KMS-11 (cell line): ENCODE measurements around the gene ONECUT3.

ENCODE experiments used
- H2AFZ ChIP-seq: fragments of 200-600 bp; sonication (generic); 2 replicates; pipeline ENCODE4 v1.6.1; 2016; ENCODE audit warnings: antibody characterized with exemption, mixed run types, low read depth
- H3K27ac ChIP-seq: fragments of 200-600 bp; sonication (generic); 2 replicates; pipeline ENCODE4 v1.6.1; 2016; ENCODE audit warnings: mild to moderate bottlenecking, mixed run types
- H3K27me3 ChIP-seq: fragments of 200-600 bp; sonication (generic); 2 replicates; pipeline ENCODE4 v1.6.1; 2017; ENCODE audit warnings: mild to moderate bottlenecking, low read depth, mixed run types, moderate library complexity; ENCODE audit not compliant: insufficient read depth
- H3K36me3 ChIP-seq: fragments of 200-600 bp; sonication (generic); 2 replicates; pipeline ENCODE4 v1.6.1; 2017; ENCODE audit warnings: mild to moderate bottlenecking, mixed run types; ENCODE audit not compliant: insufficient read depth
- H3K4me1 ChIP-seq: fragments of 200-600 bp; sonication (generic); 2 replicates; pipeline ENCODE4 v1.6.1; 2016; ENCODE audit warnings: mild to moderate bottlenecking, low read depth, mixed run types; ENCODE audit not compliant: poor library complexity, severe bottlenecking
- H3K4me2 ChIP-seq: fragments of 200-600 bp; sonication (generic); 2 replicates; pipeline ENCODE4 v1.7.0; 2016; ENCODE audit warnings: mild to moderate bottlenecking, mixed run types
- H3K4me3 ChIP-seq: fragments of 200-600 bp; sonication (generic); IDR thresholded peaks from 2 replicates; pipeline ENCODE4 v1.6.1; 2017; ENCODE audit warnings: low read depth, low read length, mixed read lengths; ENCODE audit not compliant: insufficient read depth
- H3K79me2 ChIP-seq: fragments of 200-600 bp; sonication (generic); 2 replicates; pipeline ENCODE4 v1.6.1; 2016; ENCODE audit warnings: low read depth, mixed run types; ENCODE audit not compliant: insufficient read depth
- H3K9ac ChIP-seq: fragments of 200-600 bp; sonication (generic); 2 replicates; pipeline ENCODE4 v1.6.1; 2016; ENCODE audit warnings: mild to moderate bottlenecking, mixed run types
- H4K20me1 ChIP-seq: fragments of 200-600 bp; sonication (generic); 2 replicates; pipeline ENCODE4 v1.6.1; 2016; ENCODE audit warnings: mild to moderate bottlenecking, mixed run types; ENCODE audit not compliant: insufficient read depth
- CTCF ChIP-seq: fragments of 200-600 bp; sonication (generic); conservative IDR thresholded peaks from 2 replicates; pipeline ENCODE4 v1.6.1; 2017; ENCODE audit warnings: low read depth, mild to moderate bottlenecking, antibody characterized with exemption, low read length, moderate library complexity, mixed read lengths

Gene ONECUT3

GRCh38 chr19:1744133-1744665, 9.1 kb upstream of the ONECUT3 start:
- Histone ChIP-seq H4K20me1 (no peaks in the 10 kb centered on the region), H2AFZ (no peak overlapping the region), H3K27ac (no peak overlapping the region), H3K4me1 (peaks cover 6% of the 10 kb centered on the region), H3K4me3 (no peak overlapping the region), H3K79me2 (no peaks in the 10 kb centered on the region), H3K27me3 (peaks cover 74% of the 10 kb centered on the region), H3K4me2 (no peak overlapping the region), H3K36me3 (no peaks in the 10 kb centered on the region), H3K9ac (no peak overlapping the region)
- no peak for TF ChIP-seq CTCF

DNA sequence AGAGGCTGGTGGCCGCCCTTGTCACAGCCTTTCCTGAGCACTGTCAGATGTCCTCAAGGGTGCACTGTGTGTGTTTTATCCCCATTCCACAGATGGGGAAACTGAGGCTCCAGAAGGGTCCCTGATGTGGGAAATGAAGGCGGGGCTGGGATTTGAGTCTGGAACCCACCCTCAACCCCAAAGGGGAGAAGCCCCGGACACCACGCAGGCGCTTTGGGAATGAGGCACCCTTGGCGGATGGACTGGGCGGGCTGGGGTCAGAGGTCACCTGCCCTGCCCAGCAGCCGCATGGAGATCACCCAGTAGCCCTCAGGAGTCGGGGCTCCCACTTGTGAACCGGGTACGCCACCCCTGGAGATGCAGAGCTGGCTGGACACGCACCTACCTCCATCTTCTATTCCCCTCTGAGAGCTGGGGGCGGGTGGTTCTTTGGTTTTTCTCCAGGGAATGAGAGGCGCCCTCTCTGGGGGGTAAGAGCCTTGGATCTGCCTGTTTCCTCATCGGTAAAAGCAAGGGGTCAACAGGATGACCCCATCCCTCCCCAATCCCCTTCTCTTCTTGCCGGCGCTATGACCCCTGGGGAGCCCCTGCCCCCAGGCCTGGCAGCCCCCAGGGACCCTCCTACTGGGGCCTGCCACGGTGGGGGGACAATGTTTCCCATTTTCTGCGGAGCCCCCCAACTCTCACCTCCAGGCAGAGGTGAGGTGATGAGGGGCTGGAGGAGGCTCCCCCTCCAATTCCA, 8.3 kb upstream of the ONECUT3 start:
- no peak for TF ChIP-seq CTCF
- Histone ChIP-seq H3K27ac (no peak overlapping the region), H4K20me1 (no peaks in the 10 kb centered on the region), H3K27me3 (peaks cover 74% of the 10 kb centered on the region), H3K9ac (no peak overlapping the region), H3K4me3 (no peak overlapping the region), H3K4me2 (no peak overlapping the region), H2AFZ (no peak overlapping the region), H3K79me2 (no peaks in the 10 kb centered on the region), H3K36me3 (no peaks in the 10 kb centered on the region), H3K4me1 (peaks cover 6% of the 10 kb centered on the region)

GRCh38 chr19:1745589-1746031, 7.7 kb upstream of the ONECUT3 start:
- H3K9ac ChIP-seq, result no peak overlapping the region

More at GRCh38 chr19:1745589-1746031, 7.7 kb upstream of the ONECUT3 start:
- Histone ChIP-seq H3K36me3 (no peaks in the 10 kb centered on the region), H3K4me1 (peaks cover 6% of the 10 kb centered on the region), H3K4me2 (no peak overlapping the region), H3K27me3 (peaks cover 74% of the 10 kb centered on the region), H3K4me3 (no peak overlapping the region), H2AFZ (no peak overlapping the region), H4K20me1 (no peaks in the 10 kb centered on the region), H3K27ac (no peak overlapping the region), H3K79me2 (no peaks in the 10 kb centered on the region)
- no peak for TF ChIP-seq CTCF
